Activated CD4-positive, CD25-positive, alpha-beta regulatory T cell treated with anti-CD3 and anti-CD28 coated beads, Interleukin-2, amount 50 U/mL, for 16 hours (primary cell): ENCODE measurements around the gene MYOM1.
"Not testable (repeated sequence)": the region's sequence is repeated elsewhere in the genome, so short reads cannot be mapped to it uniquely, and the experiment has no call there.

Experiments used
- DNase-seq: peaks from one replicate; pipeline ENCODE4 v3.0.0-alpha.2; 2020; ENCODE audit warnings: low read depth, low spot score

Gene MYOM1

DNA sequence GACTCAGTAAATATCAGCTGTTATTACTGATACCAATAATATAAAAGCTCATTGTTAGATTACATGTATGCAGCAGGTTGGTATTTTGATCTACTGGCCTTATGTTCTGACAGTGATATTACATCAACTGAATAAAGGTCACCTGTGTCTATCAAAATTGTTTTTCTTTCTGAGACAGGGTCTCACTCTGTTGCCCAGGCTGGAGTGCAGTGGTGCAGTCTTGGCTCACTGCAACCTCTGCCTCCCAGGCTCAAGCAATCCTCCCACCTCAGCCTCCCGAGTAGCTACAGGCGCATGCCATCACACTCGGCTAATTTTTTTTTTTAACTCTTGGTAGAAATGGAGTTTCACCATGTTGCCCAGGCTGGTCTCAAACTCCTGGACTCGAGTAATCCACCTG, 1.1 kb upstream of the MYOM1 start:
- DNase-seq, result not testable (repeated sequence)

DNA sequence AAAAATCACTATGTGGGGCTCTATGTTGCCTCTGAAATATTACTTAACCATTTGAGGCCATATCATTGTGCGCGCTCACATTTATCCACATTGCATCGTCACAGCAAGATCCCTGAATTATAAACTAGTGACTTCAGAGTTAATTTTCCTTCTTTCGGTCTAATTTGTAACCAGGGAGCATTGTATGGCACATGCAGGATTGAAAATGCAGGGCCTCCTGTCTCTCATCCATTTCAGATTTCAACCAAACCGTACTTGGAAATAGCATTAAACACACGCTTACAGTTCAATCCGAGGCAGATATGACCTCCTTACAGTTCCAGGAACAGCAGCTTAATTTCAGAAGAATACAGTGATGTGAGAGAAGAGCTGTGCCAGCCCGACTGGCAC, 532 bp downstream of the MYOM1 start:
- DNase-seq, result no peak

DNA sequence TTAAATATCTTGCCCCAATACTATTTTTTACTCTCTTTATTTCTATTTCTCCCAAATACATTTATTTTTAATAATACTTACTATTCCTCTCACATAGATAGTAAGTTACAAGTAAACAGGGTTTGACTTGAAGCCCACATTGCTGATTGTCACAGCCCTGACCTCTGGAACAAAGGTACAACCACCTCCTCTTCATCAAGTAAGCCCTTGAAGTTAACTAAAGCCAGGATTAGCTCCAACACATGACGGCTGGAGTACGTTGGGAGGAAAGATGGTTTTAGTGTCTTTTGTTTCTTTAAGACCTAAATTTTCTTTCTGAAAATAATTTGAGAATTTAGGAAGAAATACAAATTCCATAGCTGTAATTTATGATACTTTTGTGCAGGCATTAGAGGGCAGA, 949 bp downstream of the MYOM1 start:
- DNase-seq, result no peak

- DNase-seq, result no peak
Observed at GRCh38 chr18:3217948-3218647, 1.7 kb downstream of the MYOM1 start.

DNA sequence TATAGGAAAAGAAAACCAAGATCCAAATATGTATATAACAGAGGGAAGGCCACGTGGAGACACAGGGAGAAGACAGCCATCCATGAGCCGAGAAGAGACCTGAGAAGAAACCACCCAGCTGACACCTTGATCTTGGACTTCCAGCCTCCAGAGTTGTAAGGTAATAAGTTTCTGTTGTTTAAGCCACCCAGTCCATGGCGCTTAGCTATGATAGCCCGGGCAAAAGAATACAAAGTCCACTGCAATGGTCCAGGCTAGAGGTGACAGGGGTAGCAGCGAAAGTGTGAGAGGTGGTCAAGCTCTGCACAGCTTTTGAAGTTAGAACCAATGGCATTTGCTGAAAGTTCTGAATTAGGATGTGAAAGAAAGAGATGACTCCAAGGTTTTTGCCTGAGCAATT, 2.8 kb downstream of the MYOM1 start:
- no peak for DNase-seq

GRCh38 chr18:3214855-3215637, 4.7 kb downstream of the MYOM1 start:
- DNase-seq, result no peak

DNA sequence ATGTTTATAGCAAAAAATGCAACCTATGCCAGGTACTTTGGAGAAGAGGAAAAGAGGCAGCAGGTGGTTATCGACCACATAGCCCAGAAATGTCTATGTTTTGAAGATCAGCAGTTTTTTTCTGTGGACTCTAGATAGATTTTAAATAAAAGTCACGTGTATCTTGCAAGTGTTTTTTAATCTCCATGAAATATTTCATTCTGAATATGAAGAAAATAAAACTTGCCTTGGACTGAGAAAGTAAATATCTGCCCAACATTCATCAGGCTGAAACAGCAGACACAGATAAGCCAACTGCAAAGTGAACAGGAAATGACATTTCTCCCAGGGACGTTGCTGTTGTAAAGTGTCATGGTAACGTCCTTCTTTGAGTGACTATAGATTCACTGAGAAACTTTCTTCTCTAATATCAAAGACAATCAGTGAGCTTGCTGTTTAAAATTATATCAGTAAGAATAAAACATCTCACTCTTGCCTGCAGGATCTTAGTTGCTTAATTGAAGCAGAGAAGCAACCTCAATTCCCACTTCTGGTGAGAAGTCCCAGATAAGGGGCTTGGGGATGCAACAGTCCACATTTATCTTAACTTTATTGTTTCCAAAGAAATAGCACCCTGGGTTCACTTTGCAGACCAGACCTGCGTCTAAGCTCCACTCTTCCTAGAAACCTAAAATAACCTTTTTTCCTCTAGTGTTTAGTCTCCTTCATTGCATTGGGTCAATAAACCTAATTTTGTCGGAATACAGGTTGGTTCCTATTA, 6.3 kb downstream of the MYOM1 start:
- no peak for DNase-seq

GRCh38 chr18:3212657-3213056, 7.1 kb downstream of the MYOM1 start:
- DNase-seq, result no peak

DNA sequence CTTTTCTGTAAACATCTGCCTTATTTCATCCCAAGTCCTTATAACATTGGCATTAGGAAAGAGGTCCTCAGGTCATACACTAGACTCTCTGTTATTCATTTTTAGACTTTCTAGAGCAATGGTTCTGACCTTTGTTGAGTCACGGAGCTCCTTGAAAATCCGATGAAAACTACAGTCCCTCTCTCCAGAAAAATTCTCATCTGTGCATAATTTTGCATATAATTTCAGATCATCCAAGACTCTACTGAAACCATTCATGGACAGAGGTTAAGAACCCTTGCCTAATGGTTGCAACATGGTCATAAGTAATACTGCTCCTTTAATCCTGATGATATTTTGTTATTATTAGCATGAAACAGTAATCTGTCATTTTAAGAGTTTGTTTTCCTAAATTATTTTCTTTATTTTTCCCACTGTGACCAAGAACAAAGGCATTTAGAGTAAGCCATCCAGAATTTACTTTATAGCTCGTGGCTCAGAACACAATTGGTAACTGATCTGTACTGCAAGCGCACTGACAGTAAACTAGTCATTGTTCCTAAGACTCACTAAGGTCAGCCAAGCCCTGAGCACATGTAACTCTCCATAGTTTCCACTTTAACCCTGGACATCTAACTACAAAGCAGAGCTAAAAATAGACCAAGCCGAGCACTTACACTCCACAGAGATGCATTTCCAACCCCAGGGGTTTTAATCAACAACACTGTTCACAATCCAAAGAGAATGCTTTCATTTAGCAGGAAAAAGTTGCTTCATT, 8.4 kb downstream of the MYOM1 start:
- DNase-seq, result no peak

GRCh38 chr18:3209859-3210569, 9.8 kb downstream of the MYOM1 start:
- no peak for DNase-seq

DNA sequence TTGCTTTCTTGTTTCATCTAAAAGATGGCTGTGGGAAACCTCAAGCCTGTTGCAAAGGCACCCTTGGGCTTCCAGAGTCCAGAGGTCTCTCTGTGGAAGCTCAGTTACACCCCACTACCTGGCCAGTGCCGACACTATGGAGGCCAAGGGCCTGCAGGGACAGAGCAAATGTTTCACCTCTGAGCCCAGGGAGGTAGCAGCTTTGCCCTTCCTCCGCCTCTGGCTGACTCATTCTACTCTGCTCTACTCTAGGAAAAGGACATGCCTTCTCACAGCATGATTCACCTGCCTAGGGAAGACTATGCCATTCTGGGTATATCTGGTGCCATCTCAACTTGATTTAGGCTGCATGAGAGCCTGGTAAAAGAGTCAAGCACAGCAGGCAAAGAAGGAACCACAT, 12.2 kb downstream of the MYOM1 start:
- no peak for DNase-seq

- DNase-seq, result no peak
Observed at GRCh38 chr18:3205239-3205638, 14.5 kb downstream of the MYOM1 start.

GRCh38 chr18:3199942-3200645, 19.7 kb downstream of the MYOM1 start:
- DNase-seq, result no peak

DNA sequence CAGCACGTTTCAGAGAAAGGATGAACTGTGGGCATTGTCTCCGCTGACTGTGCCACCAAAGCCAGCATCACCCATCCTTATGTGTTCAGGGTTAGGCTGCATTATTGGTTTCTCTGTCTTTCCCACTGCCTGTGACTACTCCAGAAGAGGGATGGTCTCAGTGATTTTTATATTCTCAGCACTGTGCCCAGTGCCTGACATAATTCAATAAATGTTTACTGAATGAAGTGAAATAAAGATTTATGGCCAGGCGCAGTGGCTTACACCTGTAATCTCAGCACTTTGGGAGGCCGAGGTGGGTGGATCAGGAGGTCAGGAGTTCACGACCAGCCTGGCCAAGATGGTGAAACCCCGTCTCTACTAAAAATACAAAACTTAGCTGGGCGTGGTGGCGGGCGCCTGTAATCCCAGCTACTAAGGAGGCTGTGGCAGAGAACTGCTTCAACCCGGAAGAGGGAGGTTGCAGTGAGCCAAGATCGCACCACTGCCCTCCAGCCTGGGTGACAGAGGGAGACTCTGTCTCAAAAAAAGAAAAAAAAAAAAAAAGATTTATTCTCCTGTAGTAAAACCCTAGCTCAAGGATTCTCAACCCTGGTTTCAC, 21.4 kb downstream of the MYOM1 start:
- not testable (repeated sequence) for DNase-seq

GRCh38 chr18:3194947-3195612, 24.7 kb downstream of the MYOM1 start:
- DNase-seq, result no peak

- DNase-seq, result no peak
Observed at GRCh38 chr18:3193331-3193730, 26.4 kb downstream of the MYOM1 start.

DNA sequence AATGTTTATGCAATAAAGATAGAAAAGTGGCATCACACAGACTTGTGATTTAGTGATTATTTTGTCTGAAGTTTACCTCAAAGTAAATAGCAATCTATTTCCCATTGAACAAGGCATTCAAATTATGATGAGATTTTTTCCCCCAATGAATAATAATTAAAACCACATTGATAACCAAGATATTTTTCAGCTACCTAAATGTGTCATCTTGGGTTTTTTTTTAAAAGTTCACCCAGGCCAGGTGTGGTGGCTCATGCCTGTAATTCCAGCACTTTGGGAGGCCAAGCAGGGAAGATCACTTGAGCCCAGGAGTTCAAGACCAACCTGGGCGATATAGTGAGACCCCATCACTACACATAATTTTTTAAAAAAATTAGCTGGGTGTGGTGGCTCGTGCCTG, 27.0 kb downstream of the MYOM1 start:
- DNase-seq, result no peak

GRCh38 chr18:3192286-3192685, 27.5 kb downstream of the MYOM1 start:
- DNase-seq, result no peak

DNA sequence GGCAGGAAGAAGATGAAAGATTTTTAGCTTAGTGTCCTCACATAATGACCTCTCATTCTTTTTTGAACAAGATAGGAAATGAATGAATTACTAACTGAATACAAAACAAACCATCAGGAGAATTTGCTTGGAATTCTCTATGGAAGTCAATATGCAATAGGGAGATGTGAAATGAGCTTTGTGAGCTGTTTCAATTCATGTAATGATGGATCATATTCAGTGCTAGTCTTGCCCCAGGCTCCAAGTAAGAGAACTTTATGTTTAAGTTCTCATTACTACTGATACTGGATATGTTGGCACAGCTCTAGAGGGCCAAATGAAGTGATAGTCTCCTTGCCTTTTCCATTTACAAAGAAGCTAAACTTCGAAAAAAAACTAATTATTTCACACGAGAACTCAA, 29.2 kb downstream of the MYOM1 start:
- no peak for DNase-seq

GRCh38 chr18:3189884-3190283, 29.9 kb downstream of the MYOM1 start:
- no peak for DNase-seq
